OCI-LY1 (cell line): Measurements from ENCODE around the gene RRM2.
A peak's percentile ranks its signal among the peaks of the same experiment; 100 is the strongest.

ENCODE experiments used
- H2AFZ ChIP-seq: fragments of 200-600 bp; sonication (generic), shearing (Covaris generic); 2 replicates; pipeline ENCODE4 v1.6.0; 2014; ENCODE audit warnings: antibody characterized with exemption, mild to moderate bottlenecking, low read length
- H3F3A ChIP-seq: fragments of 200-600 bp; sonication (generic), shearing (Covaris generic); 2 replicates; pipeline ENCODE4 v1.6.0; 2014; ENCODE audit warnings: mild to moderate bottlenecking, antibody characterized with exemption, low read length, moderate library complexity; ENCODE audit not compliant: insufficient read depth
- H3K27ac ChIP-seq: fragments of 200-600 bp; sonication (generic); 2 replicates; pipeline ENCODE4 v1.5.1; 2014; ENCODE audit warnings: low read length, mixed run types, mild to moderate bottlenecking, low read depth; ENCODE audit not compliant: poor library complexity, severe bottlenecking
- H3K27me3 ChIP-seq: fragments of 200-600 bp; sonication (generic); 2 replicates; pipeline ENCODE4 v1.6.0; 2014; ENCODE audit warnings: antibody characterized with exemption, mild to moderate bottlenecking, low read length, moderate library complexity; ENCODE audit not compliant: insufficient read depth
- H3K36me3 ChIP-seq: fragments of 200-600 bp; sonication (generic); 2 replicates; pipeline ENCODE4 v1.6.1; 2014; ENCODE audit warnings: mild to moderate bottlenecking, antibody characterized with exemption, low read length, moderate library complexity, mixed read lengths; ENCODE audit not compliant: insufficient read depth
- H3K4me1 ChIP-seq: fragments of 200-600 bp; sonication (generic); 2 replicates; pipeline ENCODE4 v1.5.1; 2014; ENCODE audit warnings: mild to moderate bottlenecking, low read length, moderate library complexity; ENCODE audit not compliant: insufficient read depth, severe bottlenecking
- H3K4me2 ChIP-seq: fragments of 200-600 bp; sonication (generic), shearing (Covaris generic); 2 replicates; pipeline ENCODE4 v1.6.1; 2014; ENCODE audit warnings: low read length
- H3K4me3 ChIP-seq: fragments of 200-600 bp; sonication (generic); 2 replicates; pipeline ENCODE4 v1.5.1; 2014; ENCODE audit warnings: low read length, low read depth, mild to moderate bottlenecking, mixed read lengths; ENCODE audit not compliant: poor library complexity, severe bottlenecking
- H3K79me2 ChIP-seq: fragments of 200-600 bp; shearing (Covaris generic); 2 replicates; pipeline ENCODE4 v1.6.1; 2016; ENCODE audit warnings: mixed run types, low read length, mixed read lengths; ENCODE audit not compliant: insufficient read depth
- H3K9ac ChIP-seq: fragments of 200-600 bp; sonication (generic), shearing (Covaris generic); 2 replicates; pipeline ENCODE4 v1.6.1; 2014; ENCODE audit warnings: mild to moderate bottlenecking, low read length, mixed read lengths
- H3K9me2 ChIP-seq: fragments of 200-600 bp; sonication (generic), shearing (Covaris generic); 2 replicates; pipeline ENCODE4 v1.6.1; 2014; ENCODE audit warnings: low read depth, mild to moderate bottlenecking, low read length, mixed read lengths
- H3K9me3 ChIP-seq: fragments of 200-600 bp; shearing (Covaris generic); 2 replicates; pipeline ENCODE4 v1.6.1; 2014; ENCODE audit warnings: low read length, mixed read lengths
- H4K20me1 ChIP-seq: fragments of 200-600 bp; sonication (generic), shearing (Covaris generic); 2 replicates; pipeline ENCODE4 v1.6.0; 2016; ENCODE audit warnings: mild to moderate bottlenecking, low read length; ENCODE audit not compliant: insufficient read depth
- EZH2 ChIP-seq: fragments of 200-600 bp; sonication (generic), shearing (Covaris generic); IDR thresholded peaks from 2 replicates; pipeline ENCODE4 v1.8.0; 2017; ENCODE audit warnings: borderline replicate concordance, mixed run types, mild to moderate bottlenecking, antibody characterized with exemption, low read length, moderate library complexity, mixed read lengths
- TF ChIP-seq, protein P1 (sequence below): fragments of 200-600 bp; sonication (generic), shearing (Covaris generic); IDR thresholded peaks from 2 replicates; pipeline ENCODE4 v1.5.1; 2017; ENCODE audit warnings: mild to moderate bottlenecking, antibody characterized with exemption, low read length, moderate library complexity, mixed read lengths

RRM2 gene

DNA sequence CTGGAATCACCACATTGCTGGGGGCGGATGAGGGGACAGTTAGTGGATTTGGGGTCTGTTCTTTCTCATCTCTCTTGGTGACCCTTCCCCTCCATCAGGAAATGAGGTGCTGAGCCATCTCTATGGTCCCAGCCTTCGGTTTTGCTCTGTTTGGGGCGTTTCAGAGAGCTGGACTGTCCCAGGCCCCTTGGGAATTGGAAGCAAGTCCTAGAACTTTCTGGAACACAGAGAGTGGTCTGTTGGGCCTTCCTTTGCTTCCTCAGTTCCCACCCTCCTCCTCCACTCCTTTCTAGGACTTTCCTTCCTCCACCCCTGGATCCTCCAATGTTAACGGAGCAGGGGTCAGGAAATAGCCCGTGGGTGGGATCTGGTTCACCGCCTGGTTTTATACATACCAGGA lies 17.0 kb downstream of the RRM2 start:
- Histone ChIP-seq H3K9me2 (no peaks in the 10 kb centered on the region), H3K27ac (no peak overlapping the region), H4K20me1 (no peaks in the 10 kb centered on the region), H3K79me2 (no peaks in the 10 kb centered on the region), H3K27me3 (no peaks in the 10 kb centered on the region), H3K9ac (no peak overlapping the region), H3K9me3 (no peaks in the 10 kb centered on the region), H2AFZ (no peak overlapping the region), H3K4me2 (no peak overlapping the region), H3F3A (peaks cover 3% of the 10 kb centered on the region; the same call in 1 of the 2 replicates), H3K4me3 (no peak overlapping the region), H3K4me1 (no peaks in the 10 kb centered on the region), H3K36me3 (peaks cover 16% of the 10 kb centered on the region; the same call in 1 of the 2 replicates)
- no peak for TF ChIP-seq EZH2
- TF ChIP-seq, protein P1, sequence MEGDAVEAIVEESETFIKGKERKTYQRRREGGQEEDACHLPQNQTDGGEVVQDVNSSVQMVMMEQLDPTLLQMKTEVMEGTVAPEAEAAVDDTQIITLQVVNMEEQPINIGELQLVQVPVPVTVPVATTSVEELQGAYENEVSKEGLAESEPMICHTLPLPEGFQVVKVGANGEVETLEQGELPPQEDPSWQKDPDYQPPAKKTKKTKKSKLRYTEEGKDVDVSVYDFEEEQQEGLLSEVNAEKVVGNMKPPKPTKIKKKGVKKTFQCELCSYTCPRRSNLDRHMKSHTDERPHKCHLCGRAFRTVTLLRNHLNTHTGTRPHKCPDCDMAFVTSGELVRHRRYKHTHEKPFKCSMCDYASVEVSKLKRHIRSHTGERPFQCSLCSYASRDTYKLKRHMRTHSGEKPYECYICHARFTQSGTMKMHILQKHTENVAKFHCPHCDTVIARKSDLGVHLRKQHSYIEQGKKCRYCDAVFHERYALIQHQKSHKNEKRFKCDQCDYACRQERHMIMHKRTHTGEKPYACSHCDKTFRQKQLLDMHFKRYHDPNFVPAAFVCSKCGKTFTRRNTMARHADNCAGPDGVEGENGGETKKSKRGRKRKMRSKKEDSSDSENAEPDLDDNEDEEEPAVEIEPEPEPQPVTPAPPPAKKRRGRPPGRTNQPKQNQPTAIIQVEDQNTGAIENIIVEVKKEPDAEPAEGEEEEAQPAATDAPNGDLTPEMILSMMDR, result no peak

DNA sequence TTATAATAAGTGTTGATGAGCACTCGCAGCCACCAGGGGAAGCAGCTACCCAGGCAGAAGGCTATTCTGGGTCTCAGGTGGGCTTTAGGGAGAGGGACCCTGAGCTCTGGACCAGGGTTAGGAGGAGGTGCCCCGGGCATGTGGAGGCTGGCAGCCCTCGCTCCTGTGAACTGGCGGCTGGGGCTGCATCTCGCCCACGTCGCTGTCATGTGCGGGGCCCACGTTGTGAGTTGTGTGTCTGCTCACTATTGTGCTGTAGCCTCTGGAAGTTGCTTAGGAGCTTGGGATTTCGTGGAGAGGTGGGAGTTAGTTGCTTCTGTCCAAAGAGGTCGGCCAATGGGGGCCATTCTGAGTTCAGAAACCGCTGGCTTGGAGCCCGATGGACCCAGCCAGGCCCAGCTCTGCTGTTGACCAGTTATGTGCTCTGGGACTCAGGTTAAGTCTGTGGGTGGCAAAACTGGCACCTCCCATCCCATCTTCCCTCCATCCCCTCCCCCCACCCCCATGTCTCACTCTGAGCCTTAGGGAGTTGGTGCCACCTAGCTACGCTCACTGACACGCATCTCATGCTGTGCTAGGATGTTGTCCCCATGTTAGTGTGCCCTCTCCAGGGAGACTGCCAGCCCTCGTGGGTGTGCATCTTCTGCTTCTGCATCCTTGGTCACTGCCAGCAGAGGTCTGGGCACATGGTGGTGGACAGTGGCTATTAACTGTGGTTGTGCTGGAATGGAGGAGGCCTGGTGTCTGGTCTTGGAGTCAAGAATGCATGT lies 18.5 kb downstream of the RRM2 start:
- no peaks in the 10 kb centered on the region for H3K79me2 ChIP-seq
- H3F3A ChIP-seq, result no peaks in the 10 kb centered on the region
- H3K36me3 ChIP-seq, result peaks cover 18% of the 10 kb centered on the region; the same call in 1 of the 2 replicates
- H3K4me3 ChIP-seq, result no peak overlapping the region
- no peaks in the 10 kb centered on the region for H3K9me2 ChIP-seq
- H2AFZ ChIP-seq, result no peak overlapping the region
- no peak overlapping the region for H3K27ac ChIP-seq
- no peak for TF ChIP-seq EZH2
- TF ChIP-seq, protein P1, result no peak; the same call in 1 of the 2 replicates
- H3K4me1 ChIP-seq, result no peaks in the 10 kb centered on the region
- H4K20me1 ChIP-seq, result no peaks in the 10 kb centered on the region
- no peak overlapping the region for H3K4me2 ChIP-seq
- H3K9me3 ChIP-seq, result no peaks in the 10 kb centered on the region
- H3K27me3 ChIP-seq, result no peaks in the 10 kb centered on the region
- no peak overlapping the region for H3K9ac ChIP-seq

DNA sequence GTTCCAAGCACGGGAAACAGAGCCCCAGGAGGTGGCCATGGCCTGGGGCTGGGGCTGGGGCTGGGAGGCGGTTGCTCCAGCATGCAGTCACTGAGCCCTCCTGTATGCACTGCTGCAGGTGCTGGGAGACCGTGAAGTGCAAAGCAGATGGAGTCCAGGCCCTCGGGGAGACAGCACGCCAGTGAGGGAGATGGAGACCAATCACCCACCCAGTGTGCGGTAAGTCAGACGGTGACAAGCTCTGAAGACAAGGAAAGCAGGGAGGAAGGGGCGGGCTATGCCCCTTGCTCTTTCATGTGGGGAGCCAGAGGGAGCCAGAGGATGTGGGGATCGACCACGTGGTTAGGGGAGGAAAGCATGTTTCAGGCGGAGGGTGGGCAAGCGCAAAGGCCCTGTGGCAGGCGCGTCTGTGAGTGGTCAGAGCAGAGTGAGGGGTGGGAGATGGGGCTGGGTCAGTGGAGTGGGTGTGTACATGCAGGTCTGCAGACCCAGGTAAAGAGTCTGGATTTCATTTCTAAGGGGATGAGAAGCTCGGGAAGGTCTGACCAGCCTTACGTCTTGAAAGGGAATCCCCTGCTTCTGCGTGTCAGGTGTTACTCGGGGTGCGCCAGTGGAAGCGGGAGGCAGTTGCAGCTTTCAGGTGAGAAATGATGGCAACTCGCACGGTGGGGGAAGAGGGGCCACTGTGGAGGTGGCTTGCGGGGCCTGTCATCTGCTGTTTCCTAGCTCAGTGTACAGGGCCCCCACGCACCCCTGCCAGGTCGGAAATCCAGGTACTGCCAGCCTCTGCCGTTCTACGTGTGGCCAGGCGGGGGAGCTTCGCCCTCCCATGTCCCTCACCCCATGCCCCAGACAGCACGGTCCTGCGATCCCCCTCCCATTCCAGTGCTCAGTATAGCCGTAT lies 19.4 kb downstream of the RRM2 start:
- H3K9me3 ChIP-seq, result no peaks in the 10 kb centered on the region
- no peak overlapping the region for H3K27ac ChIP-seq
- no peak overlapping the region for H3K9ac ChIP-seq
- H3K4me1 ChIP-seq, result no peaks in the 10 kb centered on the region
- H3K9me2 ChIP-seq, result no peaks in the 10 kb centered on the region
- no peaks in the 10 kb centered on the region for H3K27me3 ChIP-seq
- H3K36me3 ChIP-seq, result peaks cover 19% of the 10 kb centered on the region; the same call in 1 of the 2 replicates
- H4K20me1 ChIP-seq, result no peaks in the 10 kb centered on the region
- no peaks in the 10 kb centered on the region for H3K79me2 ChIP-seq
- no peak overlapping the region; the same call in 1 of the 2 replicates for H3K4me2 ChIP-seq
- no peak overlapping the region for H2AFZ ChIP-seq
- TF ChIP-seq, protein P1, result peak; percentile 76
- no peak for TF ChIP-seq EZH2
- H3F3A ChIP-seq, result no peaks in the 10 kb centered on the region
- no peak overlapping the region for H3K4me3 ChIP-seq
